ENCODE measurements around the gene CSKMT.
A peak's percentile ranks its signal among the peaks of the same experiment; 100 is the strongest.

CSKMT gene

GRCh38 chr11:62656796-62657429 lies 8.2 kb upstream of the CSKMT start:
- no peak for DNase-seq (ENCODE audit: low read depth)
- H3K4me3 ChIP-seq (ENCODE audit: control insufficient read depth, low read depth, low read length), result no peak overlapping the region
- TF ChIP-seq CTCF (IDR thresholded peaks at IDR 0.05; ENCODE audit: control insufficient read depth, insufficient read depth, low read depth, low read length, missing control alignments), result no peak

GRCh38 chr11:62664405-62665074 lies 572 bp upstream of the CSKMT start:
- peak overlapping the region; percentile 96 for H3K4me3 ChIP-seq (ENCODE audit: control insufficient read depth, low read depth, low read length)
- TF ChIP-seq CTCF (IDR thresholded peaks at IDR 0.05; ENCODE audit: control insufficient read depth, insufficient read depth, low read depth, low read length, missing control alignments), result no peak
- DNase-seq (ENCODE audit: low read depth), result no peak

GRCh38 chr11:62665599-62666258 lies 617 bp downstream of the CSKMT start:
- peak overlapping the region; percentile 96 for H3K4me3 ChIP-seq (ENCODE audit: control insufficient read depth, low read depth, low read length)
- TF ChIP-seq CTCF (IDR thresholded peaks at IDR 0.05; ENCODE audit: control insufficient read depth, insufficient read depth, low read depth, low read length, missing control alignments), result no peak
- no peak for DNase-seq (ENCODE audit: low read depth)

GRCh38 chr11:62666259-62666926 lies 1.3 kb downstream of the CSKMT start:
- H3K4me3 ChIP-seq (ENCODE audit: control insufficient read depth, low read depth, low read length), result peak overlapping the region; percentile 96
- no peak for DNase-seq (ENCODE audit: low read depth)
- no peak for TF ChIP-seq CTCF (IDR thresholded peaks at IDR 0.05; ENCODE audit: control insufficient read depth, insufficient read depth, low read depth, low read length, missing control alignments)

- no peak for TF ChIP-seq CTCF (IDR thresholded peaks at IDR 0.05; ENCODE audit: control insufficient read depth, insufficient read depth, low read depth, low read length, missing control alignments)
- H3K4me3 ChIP-seq (ENCODE audit: control insufficient read depth, low read depth, low read length), result no peak overlapping the region
- no peak for DNase-seq (ENCODE audit: low read depth)
Observed at GRCh38 chr11:62667460-62667859, 2.3 kb downstream of the CSKMT start.

GRCh38 chr11:62669420-62670161 lies 4.5 kb downstream of the CSKMT start:
- no peak overlapping the region for H3K4me3 ChIP-seq (ENCODE audit: control insufficient read depth, low read depth, low read length)
- no peak for TF ChIP-seq CTCF (IDR thresholded peaks at IDR 0.05; ENCODE audit: control insufficient read depth, insufficient read depth, low read depth, low read length, missing control alignments)
- no peak for DNase-seq (ENCODE audit: low read depth)
